Non-pigmented ciliary epithelial cell (primary cell): ENCODE data around the gene PKD2L1.
"Not testable (repeated sequence)": the region's sequence is repeated elsewhere in the genome, so short reads cannot be mapped to it uniquely, and the experiment has no call there.

ENCODE experiments used
- DNase-seq: peaks from one replicate; pipeline ENCODE4 v3.0.0-alpha.2; 2010; ENCODE audit warnings: low read depth

The PKD2L1 gene

DNA sequence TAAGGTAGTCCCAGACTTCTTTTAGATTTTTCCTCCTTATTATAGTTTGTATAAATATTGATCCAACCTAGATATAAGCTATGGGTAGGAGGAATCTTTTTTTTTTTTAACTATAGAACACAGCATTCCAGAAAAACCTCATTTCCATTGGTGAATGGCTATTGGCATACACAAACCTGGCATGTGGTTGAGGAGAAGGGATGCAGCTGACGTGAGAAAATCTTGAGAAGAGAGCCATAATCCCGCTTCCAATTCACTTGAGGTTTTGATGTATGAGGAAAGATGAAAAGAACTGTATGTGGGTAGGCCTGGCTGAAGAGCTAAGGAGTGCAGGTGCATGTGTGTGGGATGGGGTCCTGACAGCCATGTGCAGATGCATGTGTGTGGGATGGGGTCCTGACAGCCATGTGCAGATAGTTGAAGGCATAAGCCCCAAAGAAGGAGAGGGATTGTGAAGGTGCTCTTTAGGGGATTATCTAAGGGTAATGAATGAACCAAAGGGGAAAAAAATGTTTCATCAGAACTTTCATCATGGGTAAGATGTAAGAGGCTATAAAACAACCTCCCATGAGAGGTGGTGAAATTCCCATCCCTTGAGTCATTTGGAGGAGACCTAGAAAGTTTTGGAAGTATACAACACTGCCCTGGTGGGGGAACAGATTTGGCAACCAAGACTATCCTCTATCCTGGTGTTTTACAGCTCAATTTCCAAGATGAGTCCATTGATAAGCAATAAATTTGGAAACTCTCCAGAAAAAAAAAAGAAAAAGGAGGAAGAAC lies 3.8 kb upstream of the PKD2L1 start:
- no peak for DNase-seq

DNA sequence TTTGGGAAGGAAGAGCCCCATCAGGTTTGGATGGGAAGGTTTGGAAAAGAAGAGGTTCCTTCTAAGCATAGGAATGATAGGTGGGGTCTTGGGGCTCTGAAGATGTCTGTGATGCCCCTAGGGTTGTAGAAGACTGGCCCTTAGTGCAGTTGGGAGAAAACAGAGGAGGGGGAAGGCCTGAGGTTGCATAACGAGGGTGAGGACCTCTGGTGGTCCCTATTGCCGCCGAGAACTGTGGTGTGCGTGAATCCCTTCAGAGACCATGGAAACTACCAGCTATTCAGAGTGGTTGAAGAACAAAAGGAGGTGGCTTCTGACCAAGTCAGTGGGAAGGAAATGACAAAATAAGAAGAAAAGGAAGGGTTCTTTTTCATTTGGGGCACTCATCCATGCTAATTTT lies 3.1 kb upstream of the PKD2L1 start:
- no peak for DNase-seq

DNA sequence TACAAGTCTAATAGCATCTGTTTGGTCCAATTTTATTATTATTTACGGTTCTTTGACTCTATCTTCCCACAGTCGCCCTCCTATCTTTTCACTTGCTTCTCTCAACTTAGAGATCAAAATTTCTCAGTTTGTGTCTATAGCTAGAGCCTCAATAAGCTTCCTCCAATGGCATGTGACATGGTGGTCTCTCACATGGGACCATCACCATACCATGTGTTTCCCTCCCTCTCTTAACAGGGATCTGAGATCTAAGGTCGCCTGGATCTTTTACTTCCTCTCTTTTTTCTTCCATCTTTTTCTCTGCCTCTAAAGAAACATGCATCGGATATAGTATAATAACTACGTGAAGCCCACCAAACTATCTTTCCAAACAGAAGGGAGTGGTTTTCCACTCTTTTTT lies 1.8 kb downstream of the PKD2L1 start:
- no peak for DNase-seq

DNA sequence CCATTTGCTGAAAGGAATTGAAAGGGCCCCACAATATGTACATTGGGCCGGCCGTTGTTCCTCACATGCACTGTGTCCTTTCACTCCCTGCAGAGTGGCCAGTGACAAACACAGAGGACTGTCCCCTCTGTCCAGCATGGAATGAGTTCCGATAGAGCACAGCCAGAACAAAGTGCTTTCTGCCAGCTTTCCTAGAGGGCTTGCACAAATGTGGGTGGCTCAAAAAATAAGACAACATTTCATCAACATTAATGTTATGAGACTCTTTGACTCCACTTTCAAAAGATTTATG lies 2.4 kb downstream of the PKD2L1 start:
- DNase-seq: no peak

DNA sequence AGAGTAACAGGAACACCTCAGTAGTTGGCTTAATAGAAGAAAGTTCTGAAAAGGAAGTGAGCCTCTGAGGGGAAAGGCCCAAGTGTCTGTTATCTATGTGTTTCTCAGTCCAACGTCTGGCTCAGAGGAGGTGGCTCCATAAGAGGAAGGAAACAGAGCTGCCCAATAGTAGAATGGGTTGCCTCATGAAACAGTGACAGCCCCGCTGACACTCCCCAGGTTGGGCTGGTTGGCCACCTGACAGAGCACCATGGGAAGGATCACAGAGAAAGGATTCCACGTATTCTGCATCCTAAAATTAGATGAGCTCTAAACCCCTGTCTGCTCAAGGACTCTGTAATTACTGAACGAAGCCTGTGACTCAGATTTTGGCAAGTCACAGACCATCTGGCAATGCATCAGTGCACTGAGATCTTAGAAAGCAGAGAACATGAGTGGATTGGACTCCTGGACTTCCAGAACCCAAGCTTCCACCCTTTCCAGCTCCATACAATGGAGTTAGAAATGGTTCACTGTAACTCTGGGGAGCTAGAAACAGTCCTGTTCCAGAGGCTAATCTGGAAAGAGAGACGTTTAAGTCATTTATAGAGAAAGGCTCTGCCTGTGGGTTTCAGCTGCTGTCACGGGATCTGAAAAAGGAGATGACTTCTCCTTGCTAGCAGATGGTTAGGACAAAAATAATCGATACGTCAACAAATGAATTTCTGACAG lies 2.9 kb downstream of the PKD2L1 start:
- no peak for DNase-seq

DNA sequence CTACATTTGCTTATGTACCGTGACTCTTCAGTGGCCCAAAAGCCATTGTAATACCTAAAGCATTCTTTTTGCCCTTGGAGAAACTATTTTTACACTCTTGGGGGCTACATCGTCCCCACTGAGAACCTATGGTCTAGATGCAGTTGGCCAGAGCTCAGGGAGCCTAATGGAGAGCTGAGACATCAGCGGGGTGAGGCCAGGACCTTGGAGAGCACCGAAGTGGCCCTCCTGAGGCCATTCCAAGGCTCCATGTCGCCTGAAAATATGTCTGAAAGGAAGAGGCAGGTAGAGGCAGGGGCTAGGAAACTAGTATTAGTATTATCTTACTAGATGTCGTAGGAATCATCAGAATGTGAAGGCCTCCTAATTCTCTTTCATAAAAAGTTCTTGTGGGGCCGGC lies 4.9 kb downstream of the PKD2L1 start:
- DNase-seq: no peak

DNA sequence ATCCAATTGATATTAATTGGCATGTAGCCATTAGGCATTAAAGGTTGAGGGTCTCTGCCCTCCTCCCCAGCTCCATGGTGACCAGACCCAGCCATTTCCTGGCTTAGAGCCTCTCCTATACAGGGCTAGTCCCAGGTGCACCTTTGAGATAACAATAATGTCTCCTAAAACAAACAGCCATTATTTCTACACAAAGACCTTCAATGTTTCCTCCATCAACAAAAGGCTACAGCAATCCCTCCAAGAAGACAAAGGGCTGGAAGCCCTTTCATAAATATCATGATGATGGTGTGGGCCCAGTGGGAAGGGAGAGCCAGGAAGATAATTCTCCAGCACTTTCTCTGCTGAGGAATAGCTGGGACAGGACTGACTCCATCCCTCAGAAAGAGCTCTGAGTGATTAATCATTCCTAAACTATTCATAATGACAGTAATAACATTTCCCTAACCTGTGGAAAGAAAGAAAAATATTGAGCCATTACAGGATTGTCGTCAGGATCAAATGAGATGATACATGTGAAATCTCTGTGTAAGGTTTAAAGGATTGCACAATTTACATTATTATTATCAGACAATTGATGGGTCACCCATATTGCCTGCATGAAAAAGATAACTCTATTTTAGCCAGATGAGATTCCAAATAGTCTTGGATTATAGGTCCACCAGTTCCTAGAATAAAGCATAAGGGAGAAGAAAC lies 10.2 kb downstream of the PKD2L1 start:
- DNase-seq: no peak

DNA sequence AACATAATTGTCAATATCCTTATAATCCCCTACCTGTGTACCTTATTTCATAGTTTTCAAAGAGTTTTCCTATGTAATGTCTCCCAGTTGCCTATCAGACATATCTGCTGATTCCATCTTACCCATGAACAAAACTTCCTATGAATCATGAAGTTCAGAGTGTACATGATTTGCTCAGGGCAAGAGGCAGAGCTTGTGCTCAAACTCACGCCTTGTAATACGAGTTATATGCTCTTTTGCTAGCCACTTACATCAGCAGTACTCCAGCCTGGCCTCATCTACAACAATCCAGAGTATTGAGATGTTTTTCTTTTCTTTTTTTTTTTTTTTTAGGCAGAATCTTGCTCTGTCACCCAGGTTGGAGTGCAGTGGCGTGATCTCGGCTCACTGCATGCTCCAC lies 11.8 kb downstream of the PKD2L1 start:
- no peak for DNase-seq

DNA sequence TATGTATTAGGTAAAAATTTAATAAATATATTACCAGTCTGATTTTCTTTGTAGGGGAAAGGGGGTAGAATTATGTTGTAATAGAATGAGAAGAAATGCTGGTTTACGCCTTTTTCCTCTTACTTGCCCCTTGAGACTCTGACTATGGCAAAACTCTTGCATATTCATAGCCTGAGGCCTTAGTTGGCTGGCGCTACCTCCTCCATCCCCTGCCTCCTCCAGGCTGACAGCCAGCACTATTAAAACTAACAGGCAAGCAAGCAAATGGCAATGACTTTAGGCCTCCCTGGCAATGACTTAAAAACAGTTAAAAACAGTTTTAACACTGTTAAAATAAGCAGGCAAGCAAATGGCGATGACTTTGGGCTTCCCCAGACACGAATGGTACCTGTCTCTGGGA lies 14.4 kb downstream of the PKD2L1 start:
- DNase-seq: no peak

DNA sequence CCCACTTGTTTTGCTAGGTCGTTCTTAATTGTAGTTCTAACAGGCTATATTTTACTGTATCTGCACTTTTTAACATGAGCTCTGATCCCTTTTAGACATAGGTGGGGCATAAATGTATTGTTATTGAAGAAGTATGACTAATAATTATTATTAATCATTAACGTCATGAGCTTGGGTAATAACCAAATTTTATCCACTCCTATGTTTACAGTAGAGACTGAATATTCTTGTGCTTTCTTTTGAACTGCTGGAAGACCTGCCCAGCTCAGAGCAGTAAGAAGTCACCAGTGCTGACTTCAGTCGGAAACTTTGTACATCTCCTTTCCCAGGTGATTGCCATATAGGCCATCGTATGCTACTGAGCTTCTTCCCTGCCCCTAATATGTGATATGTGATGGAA lies 18.7 kb downstream of the PKD2L1 start:
- DNase-seq: no peak

DNA sequence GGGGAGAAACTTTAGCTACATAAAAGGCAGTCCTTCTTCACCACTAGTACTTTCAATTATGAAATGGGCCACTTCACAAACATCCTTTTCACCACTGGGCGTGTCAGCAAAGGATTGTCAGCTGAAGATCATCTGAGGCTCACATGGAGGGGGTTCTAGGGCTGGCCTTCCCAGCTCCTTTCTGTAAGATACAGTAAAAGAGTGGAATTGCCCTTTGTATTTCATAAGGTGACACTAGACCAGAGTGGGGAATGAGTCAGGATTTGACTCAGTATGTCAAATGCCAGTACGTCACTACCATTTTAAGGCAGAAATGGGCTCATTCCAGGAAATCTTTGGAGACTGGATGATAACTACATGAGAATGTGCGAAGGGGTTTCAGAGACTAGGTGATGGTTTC lies 22.3 kb downstream of the PKD2L1 start:
- DNase-seq: no peak

DNA sequence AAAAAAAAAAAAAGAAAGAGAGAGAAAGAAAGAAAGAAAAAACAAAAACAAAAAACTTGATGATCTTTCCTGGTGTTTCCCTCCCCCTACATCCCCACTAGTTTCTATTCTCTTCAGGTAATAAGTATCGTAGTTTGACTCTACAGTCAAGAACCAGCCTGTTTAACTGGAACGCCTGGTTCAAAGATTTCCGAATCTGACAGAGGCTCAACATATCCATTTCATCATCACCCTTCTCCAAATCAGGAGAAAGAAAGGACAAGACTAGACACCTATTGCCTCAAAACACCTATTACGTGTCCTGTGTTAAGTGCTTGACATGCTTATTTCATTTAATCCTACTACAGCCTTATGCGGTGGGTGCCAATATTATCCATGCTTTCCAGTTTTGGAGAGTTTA lies 23.2 kb downstream of the PKD2L1 start:
- DNase-seq: no peak

DNA sequence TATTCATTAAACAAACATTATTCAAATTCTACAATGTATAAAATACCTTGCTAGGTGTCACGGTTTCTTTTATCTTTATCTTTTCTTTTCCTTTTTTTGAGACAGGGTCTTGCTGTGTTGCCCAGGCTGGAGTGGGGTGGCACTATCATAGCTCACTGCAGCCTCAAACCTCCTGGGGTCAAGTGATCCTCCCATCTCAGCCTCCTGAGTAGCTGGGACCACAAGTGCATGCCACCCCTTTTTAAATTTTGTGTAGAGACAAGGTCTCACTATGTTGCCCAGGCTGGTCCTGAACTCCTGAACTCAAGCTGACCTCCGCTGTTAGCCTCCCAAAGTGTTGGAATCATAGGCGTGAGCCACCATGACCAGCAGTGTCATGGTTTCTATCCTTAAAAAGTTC lies 25.6 kb downstream of the PKD2L1 start:
- DNase-seq: no peak

DNA sequence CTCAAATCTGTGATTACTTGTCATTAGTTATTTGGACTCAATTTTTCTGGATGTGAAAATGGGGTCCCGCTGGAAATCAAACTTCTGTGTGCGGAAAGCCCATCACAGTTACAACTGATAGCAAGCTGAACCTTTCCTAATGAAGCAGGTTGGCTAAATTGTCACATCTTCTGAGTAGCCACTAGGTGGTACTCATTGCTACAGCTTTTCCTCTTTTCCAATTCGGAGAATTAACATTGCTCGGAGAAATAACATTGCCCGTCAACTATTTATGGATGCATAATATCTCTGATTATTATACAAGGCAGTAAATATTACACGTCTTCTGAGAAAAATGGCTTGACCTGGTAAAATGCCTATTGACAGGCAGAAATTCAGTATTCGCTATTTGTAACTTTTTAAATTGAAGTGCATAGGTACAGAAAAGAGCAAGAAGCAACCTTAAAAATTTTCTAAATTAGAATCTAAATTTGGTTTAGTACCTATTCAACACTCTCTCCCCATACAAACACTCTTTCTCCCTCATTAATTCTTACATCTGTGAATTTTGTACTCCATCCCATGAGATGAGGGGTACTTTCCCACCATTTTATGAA lies 26.2 kb downstream of the PKD2L1 start:
- DNase-seq: no peak

DNA sequence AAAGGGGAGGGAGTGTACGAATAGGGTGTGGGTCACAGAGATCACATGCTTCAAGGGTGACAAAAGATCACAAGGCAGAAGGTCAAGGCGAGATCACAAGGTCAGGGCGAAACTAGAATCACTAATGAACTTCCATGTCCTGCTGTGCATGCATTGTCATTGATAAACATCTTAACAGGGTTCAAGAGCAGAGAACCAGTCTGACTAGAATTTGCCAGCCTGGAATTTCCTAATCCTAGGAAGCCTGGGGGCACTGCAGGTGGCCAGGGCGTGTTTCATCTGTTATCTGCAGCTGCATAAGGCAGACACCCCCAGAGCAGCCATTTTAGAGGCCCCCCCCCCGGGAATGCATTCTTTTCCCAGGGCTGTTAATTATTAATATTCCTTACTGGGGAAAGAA lies 28.9 kb downstream of the PKD2L1 start:
- DNase-seq: not testable (repeated sequence)

DNA sequence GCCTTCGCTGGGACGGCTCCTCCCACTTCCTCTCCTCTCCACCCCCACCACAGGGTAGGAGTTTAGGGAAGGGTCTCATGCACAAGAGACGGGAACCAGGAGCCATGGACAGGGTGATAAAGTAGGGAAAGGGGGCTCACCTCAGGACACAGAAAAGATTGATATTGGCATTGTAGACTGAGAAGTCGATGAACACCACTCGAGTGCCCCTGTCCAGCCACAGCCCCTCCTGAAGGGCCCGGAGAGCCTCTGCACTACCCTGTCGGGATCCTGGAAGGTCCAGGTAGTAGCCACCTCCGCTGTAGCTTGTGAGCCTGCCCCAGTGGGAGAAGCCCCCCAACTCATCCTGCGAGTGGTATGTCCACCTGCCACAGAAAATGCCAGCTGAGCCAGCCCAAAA lies 32.8 kb downstream of the PKD2L1 start:
- no peak for DNase-seq

DNA sequence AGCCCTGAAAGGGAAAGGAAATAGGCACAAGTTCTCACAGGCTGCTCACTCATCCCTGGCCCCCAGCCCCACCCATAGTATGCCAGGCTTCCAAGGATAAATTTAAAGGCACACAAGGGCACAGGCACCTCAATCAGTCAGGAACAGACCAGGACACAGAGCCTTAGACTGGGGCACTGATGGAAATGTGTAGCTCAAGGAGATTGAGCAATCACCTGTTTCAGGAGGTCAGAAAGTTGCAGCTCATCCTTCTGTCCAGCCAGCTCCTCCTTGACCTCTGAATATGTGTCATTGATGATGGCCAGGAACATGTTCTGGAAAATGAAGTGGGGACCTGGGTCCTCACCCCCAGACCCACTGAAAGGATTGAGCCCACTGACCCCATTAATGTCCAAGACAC lies 37.0 kb downstream of the PKD2L1 start:
- DNase-seq: no peak

DNA sequence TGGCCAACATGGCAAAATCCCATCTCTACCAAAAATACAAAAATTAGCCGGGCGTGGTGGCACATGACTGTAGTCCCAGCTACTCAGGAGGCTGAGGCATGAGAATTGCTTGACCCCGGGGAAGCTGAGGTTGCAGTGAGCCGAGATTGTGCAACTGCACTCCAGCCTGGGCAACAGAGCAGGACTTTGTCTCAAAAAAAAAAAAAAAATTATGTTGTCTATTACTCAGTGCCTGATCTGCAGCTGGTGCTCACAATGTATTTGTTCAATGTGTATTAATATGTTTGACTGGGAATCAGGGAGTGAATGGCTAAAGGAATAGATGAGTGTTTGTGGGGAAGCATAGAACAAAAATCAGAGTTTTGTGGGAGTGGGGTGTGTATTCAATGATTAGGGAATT lies 37.7 kb downstream of the PKD2L1 start:
- not testable (repeated sequence) for DNase-seq

DNA sequence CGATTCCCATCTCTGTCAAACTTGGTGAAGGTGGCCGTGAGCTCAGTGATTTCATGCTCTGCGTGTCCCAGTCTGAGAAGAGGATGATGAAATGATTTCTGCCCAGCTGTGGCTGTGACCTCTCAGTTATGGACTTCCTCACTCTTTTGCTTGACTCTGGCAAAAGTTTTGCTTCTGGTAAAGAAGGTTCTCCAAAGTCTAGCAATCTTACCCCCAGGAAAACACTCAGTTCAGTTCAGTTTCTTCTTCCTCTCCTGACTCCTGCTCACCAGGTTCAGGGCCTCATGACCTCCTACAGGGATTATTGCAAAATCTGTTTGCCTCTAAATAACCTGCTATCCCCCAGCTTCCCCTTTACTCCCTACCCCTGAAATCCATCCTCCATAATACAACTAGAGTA lies 38.7 kb downstream of the PKD2L1 start:
- DNase-seq: no peak

DNA sequence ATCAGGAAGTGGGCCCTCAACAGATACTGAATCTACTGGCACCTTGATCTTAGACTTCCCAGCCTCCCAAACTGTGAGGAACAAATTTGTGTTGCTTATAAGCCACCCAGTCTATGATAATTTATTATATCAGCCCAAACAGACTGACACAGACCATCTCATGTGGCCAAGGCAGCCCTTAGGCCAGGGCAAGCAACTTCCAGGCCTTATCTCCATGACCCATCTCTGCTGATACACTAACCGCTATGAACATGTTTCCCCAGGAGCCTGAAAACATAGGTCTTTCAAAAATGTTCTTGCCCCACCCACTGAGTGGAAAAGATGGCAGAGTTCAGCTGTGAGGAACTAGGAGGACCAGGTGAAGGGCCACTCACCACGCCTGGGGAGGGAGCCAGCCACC lies 40.4 kb downstream of the PKD2L1 start:
- DNase-seq: no peak

DNA sequence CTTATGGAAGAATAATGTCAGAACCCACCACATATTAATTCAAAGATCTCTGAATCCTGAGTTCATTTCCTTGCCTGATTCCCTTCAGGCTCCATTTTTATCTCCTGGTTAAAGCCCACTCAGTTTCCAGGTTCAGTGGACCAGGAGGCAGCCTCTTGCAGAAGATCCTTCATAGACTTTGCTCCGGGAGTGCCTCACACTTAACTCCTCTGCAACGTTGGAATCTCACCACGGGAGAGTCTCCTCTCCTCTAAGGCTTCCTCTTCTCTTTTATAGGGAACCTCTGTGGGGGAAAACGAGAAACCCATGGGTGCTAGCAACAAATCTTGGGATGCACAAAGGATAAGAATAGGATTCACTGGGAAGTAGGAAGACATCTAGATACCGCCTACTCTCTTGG lies 41.8 kb downstream of the PKD2L1 start:
- DNase-seq: no peak

DNA sequence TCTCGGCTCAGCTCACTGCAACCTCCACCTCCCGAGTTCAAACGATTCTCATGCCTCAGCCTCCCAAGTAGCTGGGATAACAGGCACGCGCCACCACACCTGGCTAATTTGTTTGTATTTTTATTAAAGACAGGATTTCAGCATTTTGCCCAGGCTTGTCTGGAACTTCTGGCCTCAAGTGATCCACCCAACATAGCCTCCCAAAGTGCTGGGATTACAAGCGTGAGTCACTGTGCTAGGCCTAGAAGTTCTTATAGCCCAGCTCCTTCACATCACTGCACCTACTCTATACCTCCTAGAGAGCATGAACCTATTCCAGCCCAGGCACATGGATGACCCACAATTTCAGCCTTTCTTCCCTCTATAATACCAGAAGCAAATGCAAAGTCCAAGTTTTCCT lies 42.3 kb downstream of the PKD2L1 start:
- no peak for DNase-seq
